DMS53 treated with DMSO at 0.1 percent for 48 hours (cell line): ENCODE results near the gene KMT5B.

Source experiments
- DNase-seq: peaks from one replicate; lab custom pipeline; 2025; ENCODE audit not compliant: unreplicated experiment; lab: John Stamatoyannopoulos, UW

The KMT5B gene

GRCh38 chr11:68146704-68147474 lies 66.2 kb downstream of the KMT5B start:
- DNase-seq = peak; percentile 97

- DNase-seq = peak; percentile 26
Measured at GRCh38 chr11:68146010-68146540, 67.0 kb downstream of the KMT5B start.

- DNase-seq = no peak
Measured at GRCh38 chr11:68145120-68145866, 67.8 kb downstream of the KMT5B start.

GRCh38 chr11:68143310-68143689 lies 69.8 kb downstream of the KMT5B start:
- no peak for DNase-seq

- DNase-seq = no peak
Measured at GRCh38 chr11:68142441-68143309, 70.4 kb downstream of the KMT5B start.

- DNase-seq = no peak
Measured at GRCh38 chr11:68142028-68142412, 71.1 kb downstream of the KMT5B start.

- no peak for DNase-seq
Measured at GRCh38 chr11:68141246-68142027, 71.7 kb downstream of the KMT5B start.

- DNase-seq = no peak
Measured at GRCh38 chr11:68140496-68141245, 72.4 kb downstream of the KMT5B start.

GRCh38 chr11:68138237-68138636 lies 74.9 kb downstream of the KMT5B start:
- DNase-seq = no peak

- DNase-seq = peak; percentile 44
Measured at GRCh38 chr11:68137833-68138232, 75.3 kb downstream of the KMT5B start.

- DNase-seq = no peak
Measured at GRCh38 chr11:68136866-68137265, 76.2 kb downstream of the KMT5B start.

- DNase-seq = no peak
Measured at GRCh38 chr11:68135161-68135560, 77.9 kb downstream of the KMT5B start.

- no peak for DNase-seq
Measured at GRCh38 chr11:68133761-68134160, 79.3 kb downstream of the KMT5B start.

- no peak for DNase-seq
Measured at GRCh38 chr11:68130121-68130520, 83.0 kb downstream of the KMT5B start.

- no peak for DNase-seq
Measured at GRCh38 chr11:68128682-68129327, 84.3 kb downstream of the KMT5B start.

- peak; percentile 14 for DNase-seq
Measured at GRCh38 chr11:68127714-68128681, 85.1 kb downstream of the KMT5B start.

GRCh38 chr11:68125164-68125563 lies 87.9 kb downstream of the KMT5B start:
- no peak for DNase-seq

GRCh38 chr11:68122936-68123539 lies 90.1 kb downstream of the KMT5B start:
- no peak for DNase-seq
